HG03108 (cell line): ENCODE results near the gene PRR16.

Experiments used
- ATAC-seq: cut with Tn5 transposase; IDR thresholded peaks from one replicate; pipeline ENCODE4 v1.9.1; 2021; ENCODE audit warnings: moderate library complexity; ENCODE audit not compliant: unreplicated experiment

Gene PRR16

DNA sequence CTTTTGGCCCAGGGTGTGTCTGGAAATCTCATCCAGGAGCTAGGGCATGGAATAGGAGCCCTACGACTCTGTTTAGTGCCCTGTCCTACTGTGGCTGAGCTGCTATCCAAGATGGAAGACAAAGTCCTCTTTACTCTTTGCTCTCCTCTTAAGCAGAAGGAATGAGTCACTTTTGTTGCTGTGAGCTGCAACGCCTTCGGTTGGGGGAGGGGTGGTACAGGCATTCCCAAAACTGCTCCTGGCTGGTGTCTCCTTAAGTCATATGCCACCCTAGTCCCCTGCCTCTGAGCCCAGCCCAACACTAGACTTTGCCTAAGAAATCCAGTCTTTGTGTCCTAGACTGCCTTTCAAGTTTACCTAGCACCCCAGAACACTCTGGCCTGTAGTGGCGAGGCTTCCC lies 99.9 kb downstream of the PRR16 start:
- no peak for ATAC-seq

DNA sequence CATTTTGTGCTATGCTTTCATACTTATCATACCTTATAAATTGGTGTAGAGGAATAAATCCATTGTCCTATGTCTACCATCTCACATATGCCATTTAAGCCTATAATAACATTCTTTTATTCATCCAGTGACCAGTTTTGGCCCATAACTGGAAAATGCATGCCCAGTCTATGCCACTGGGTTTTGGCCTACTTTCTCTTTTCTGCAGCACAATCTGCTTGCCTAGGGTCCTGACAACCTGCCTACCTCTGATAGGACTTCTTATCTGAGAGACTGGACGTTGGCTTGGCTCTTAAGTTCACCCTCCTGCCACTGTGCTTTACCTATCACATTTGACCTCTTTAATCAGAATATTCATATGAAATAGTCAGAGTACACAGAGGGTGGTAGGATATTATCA lies 103.0 kb downstream of the PRR16 start:
- no peak for ATAC-seq

DNA sequence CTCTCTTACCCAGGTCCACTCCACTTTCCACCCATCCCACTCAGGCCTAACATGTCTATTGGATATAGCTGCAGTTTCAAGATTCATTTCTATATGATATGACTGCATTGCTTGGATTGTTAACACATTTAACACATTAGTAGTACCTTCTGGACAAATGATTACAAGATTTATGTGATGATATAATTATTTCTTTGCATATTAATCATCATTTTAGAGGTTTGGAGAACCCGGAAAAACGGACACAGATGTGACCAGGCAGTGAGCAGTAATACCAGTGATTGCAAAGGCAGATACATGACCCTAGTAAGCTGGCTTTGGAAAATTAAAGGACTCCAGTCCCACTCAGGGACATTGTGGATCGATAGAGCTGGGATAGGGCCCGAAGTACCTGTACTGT lies 103.8 kb downstream of the PRR16 start:
- ATAC-seq: no peak

DNA sequence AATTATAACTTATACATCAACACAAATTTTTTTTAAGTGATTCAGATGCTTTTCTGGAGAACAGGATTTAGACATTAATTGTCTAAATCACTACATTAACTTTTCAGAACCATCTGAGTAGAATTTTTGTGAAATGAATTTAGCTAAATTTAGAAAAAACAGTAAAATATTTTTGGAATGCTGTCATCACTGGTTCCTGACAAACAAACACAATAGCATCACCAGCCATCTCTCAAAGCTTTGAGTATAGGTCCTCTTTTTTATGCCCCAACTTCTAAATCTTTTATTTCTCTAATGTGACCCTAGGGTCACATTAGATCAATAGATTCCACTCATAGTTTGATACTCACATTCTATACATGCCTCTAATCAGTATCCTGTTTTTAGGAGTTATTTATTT lies 104.6 kb downstream of the PRR16 start:
- ATAC-seq: no peak

DNA sequence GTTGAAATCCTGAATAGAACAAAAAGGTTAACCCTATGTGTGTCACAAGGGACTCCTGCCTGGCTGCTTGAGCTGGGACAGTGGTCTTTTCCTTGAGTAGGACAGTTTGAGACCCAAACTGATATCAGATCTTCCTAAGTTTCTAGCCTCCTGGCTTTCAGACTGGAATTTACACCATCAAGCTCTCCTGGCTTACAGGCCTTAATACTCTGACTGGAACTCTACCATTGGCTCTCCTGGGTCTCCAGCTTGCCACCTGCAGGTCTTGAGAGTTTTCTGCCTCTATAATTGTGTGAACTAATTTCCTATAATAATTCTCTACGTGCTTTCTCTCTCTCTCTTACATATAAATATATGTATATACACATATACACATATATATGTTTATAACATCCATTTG lies 112.5 kb downstream of the PRR16 start:
- ATAC-seq: no peak

DNA sequence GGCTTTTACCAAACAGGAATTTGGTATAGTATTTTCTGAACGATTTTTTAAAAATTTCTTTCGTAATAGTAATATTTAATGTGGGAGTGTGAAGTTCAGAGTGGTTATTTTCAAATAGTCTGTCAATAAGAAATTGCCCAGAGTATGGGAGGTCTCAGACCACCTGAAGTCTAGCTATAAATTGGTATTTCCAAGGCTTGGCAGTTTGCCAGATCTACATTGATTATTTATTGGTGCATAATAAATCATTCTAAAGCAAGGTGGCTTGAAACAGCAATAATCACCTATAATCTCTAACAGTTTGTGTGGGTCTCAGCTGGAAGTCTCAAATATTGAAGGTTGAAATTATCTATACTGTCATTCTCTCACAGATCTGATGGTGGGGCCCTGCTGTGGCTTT lies 118.5 kb downstream of the PRR16 start:
- no peak for ATAC-seq

DNA sequence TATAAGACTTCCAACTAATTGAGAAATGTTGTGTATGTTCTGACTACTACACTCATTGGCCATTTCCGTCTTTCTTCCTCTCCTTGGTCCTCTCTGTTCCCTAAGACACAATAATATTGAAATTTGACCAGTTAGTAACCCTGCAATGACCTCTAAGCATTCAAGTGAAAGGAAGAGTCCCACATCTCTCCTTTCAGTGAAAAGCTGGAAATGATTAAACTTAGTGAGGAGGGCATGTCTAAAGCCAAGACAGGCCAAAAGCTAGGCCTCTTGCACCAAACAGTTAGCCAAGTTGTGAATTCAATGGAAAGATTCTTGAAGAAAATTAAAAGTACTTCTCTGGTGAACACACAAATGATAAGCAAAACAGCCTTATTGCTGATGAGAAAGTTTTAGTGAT lies 122.5 kb downstream of the PRR16 start:
- ATAC-seq: no peak

DNA sequence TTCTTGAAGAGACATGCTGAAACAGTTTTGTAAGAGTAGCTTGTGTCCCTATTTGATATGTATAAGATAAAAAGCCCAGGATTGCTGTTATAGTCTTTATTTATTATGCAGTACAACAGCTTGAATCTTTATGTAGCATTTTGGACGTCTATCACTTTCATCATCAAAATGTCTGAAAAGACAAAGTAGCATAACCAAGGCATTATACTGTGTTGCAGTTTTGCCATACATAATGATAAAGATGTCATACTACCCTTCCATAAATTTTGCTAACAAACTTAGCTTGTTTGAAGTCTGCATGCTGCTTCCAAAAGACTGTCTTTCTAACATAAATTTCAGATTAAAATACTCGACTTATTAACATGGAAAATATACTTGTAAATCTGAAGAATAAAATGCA lies 127.8 kb downstream of the PRR16 start:
- ATAC-seq: no peak

DNA sequence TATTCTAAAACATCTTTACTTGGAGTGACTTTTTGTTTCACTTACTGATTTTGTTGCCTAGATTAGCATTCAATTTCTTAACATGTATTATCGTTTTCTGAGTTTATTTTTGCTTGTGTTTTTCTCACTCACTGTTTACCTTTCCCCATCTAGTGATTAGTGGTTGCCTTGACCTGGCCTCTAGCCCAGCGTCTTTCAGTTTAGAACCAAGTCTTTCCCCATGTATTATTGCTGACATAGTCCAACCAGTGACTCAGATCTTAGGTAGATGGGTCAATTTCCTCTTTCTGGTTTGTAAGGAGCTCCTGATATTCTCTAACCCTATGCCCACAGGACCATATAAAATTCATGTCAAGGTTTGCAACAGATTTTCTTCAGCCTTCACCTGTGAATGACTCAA lies 135.5 kb downstream of the PRR16 start:
- no peak for ATAC-seq

DNA sequence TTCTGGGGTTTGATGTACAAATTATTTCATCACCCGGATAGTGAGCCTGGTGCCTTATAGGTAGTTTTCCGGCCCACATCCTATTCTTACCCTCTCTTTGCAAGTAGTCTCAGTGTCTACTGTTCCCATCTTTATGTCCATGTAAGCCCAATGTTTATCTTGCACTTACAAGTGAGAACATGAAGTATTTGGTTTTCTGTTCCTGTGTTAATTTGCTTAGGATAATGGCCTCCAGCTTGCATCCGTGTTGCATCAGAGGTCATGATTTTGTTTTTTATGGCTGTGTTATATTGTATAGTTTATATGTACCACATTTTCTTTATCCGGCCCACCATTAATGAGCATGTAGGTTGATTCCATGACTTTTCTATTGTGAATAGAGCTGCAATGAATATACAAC lies 136.5 kb downstream of the PRR16 start:
- no peak for ATAC-seq

DNA sequence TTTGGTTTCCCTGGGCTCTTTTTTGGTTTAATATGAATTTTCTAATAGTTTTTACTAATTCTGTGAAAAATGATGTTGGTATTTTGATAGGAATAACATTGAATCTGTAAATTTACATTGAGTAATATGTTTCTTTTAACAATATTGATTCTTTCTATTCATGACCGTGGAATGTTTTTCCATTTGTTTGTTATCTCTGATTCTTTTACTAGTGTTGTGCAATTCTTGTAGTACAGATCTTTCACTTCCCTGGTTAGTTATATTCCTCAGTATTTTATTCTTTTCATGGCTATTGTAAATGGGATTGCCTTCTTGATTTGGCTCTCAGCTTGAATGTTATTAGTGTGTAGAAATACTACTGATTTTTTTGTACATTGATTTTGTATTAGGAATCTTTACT lies 137.9 kb downstream of the PRR16 start:
- ATAC-seq: no peak

DNA sequence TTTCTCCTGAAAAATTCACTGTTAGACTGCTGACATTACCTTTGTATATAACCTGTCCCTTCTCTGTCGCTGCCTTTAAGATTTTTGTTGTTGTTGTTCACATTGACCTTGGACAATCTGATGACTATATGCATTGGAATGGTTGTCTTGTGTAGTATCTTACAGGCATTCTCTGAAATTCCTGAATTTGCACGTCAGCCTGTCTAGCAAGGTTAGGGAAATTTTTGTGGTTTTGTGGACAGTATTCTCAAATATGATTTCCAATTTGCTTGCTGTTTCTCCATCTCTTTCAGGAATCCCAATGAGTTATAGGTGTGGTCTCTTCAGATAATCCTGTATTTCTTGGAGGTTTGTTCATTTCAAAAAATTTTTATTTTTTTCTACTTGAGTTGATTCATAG lies 140.8 kb downstream of the PRR16 start:
- ATAC-seq: no peak

DNA sequence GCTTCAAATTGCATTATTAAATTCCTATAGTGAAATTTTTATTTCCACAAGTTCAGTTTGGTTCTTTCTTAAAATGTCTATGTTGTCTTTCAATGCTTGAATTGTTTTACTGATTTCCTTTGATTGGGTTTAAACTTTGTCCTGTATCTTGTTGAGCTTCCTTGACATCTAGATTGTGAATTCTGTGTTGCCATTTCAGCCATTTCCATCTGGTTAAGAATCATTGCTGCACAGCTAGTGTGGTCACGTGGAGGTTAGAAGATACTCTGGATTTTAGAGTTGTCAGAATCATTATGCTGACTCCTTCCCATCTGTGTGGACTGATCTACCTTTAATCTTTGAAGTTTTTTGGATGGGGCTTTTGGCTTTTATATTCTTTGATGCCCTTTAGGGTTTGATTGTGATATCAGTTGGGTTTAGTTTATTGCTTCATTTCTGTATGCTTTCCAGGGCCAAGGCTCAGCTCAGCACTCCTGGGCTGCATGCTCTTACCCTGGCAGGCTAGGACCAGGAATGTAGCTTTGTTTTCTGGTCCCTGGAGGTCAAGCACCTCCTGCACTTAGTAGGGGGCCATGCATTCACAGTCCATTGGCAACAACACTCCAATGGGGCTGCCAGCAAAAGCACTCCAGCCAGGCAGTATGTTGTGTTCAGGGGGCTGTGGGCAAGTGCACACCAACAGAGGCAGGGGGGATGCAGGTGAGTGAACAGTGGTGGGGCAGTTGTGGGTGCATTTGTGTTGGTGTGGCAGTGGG lies 141.4 kb downstream of the PRR16 start:
- ATAC-seq: no peak

DNA sequence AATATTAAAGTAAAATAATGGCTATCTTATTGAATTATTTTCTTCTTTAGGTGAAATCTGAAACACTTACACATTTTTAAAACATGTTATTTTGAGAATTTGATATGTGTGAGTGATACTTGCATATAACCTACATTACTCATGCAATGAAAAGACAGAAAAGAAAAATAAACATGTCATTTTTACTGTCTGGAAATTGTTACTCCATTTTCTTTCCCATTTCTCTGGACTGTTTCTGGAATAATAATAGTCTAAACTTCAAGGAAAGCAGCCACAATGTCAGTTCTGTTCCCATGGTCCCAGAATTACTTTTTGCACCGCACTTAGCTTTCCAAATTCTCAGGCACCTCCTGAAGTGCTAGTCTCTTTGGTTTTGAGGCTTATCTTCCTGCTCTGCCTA lies 145.5 kb downstream of the PRR16 start:
- no peak for ATAC-seq

DNA sequence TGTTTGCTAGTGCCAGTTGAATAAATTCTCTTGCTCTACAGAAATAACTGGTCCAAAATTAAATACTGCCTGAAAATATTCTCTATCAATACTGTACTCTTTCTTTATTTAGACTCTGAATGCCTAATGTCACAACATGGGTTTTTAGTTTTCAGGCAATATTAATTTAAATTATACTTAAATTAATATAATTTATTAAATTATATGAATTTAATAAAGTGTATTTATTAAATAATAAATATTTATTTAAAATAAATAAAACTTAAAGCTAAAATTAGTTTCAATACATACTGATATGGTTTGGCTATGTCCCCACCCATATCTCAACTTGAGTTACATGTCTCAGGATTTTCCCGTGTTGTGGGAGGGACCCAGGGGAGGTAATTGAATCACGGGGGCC lies 146.0 kb downstream of the PRR16 start:
- no peak for ATAC-seq

DNA sequence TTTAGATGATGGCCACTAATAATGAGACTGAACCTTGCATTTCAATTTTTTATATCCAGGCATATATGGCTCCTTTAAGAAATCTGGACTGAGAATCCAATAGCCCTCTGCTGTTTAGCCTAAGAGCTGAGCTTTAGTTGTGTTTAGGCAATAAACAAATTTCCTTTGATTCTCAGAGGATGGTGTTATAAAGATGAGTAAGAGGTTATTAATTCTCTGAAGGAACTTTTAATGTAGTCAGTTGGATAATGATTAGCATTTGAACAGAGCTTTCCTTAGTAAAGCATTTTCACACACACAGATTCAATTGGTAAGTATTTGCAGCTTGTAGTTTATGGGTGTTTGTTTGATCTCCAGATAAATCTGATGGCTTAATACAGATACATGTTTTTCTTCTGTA lies 149.6 kb downstream of the PRR16 start:
- no peak for ATAC-seq

DNA sequence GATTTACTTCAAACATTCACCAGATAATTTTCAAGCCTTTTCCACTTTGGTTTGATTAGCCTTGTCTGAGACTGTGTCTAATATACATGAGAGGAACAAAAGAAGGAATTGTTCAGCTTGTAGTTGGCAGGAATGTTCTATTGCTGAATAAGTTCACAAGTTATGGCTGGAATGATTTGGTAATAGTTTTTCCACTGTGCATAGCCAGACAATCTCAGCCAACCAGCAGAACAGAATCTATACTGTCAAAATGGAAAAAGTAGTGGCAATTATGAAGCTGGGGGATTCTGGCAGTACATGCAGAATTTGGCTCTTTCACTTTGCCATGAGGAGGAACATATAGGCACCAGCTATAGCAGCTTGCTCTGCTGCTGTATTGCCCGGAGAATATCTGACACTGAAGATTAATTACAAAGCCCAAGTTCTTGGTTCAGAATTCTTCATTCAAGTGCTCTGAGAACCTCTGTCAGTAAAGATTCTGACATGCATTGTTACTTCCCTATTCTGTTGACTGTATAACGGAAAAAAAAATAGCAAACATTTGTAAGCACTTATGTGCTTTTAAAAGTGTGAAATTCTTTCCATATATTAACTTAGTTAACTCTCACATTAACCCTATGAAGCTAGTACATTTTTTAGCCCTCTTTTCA lies 150.6 kb downstream of the PRR16 start:
- no peak for ATAC-seq

DNA sequence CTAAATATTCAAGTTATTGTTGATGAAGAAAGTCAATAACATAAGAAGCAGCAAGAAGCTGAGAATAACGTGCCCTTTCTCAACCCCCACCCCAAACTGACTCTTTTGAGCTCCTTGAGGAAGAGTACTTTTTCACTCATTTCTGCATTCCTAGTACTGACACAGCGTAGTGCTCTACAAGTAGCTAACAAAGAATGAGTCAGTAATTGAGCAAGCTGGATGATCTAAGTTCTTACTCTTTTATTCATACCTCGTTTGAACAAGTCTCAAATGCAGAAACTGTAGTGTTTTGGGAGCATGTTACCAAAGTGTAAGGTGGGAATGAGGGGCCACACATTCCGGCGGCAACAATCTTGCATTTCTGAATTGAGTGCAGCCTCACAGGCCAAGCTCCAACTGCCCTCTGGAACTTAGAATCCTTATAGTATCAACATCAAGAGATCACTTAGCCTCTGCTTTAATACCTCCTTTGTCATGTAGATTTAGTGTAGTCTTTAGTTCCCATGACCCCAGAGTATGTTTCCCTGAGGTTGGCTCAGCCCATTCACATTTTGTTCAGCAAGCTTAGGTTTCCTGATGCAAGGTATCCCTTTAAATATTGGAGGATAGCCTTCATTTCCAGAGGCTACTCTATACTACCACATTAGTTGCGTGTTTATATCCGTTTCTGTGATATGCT lies 152.0 kb downstream of the PRR16 start:
- no peak for ATAC-seq

DNA sequence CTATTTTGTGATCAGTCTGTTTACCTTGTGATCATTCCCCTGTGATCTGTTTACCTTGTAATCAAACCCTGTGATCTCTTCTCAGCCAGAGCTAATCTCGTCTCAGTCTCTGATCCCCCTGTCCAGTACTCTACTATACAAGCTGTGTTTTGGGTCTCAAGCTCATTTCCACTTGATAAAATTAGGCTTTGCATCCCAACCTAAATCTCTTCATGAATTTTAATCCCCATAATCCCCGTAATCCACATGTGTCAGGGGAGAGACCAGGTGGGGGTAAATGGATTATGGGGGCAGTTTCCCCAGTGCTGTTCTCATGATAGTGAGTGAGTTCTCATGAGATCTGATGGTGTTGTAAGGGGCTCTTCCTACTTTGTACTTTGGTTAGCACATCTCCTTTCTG lies 157.2 kb downstream of the PRR16 start:
- ATAC-seq: no peak

DNA sequence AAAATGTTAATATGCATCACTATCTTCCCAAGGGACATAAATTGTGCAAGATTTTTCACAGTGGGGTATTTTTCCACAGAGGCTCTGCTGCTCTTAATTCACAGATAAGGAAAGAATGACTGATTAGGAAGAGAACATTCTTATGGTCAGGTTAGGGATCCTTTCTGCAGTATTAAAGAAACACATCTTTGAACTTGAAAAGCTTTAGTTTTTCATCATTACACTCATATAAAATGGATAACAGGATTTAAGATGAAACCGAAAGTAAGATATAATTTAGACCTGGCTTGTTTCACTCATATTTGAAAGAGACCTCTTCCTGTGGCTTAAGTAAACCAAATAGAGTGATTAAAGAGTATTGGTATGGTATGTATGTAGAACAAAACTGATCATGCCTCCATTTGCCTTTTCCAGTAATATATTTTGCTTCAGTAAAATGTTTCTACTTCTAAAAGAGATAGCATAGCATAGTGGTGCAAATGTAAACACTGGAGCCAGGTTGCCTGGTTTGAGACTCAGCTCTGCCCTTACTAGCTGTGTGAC lies 160.0 kb downstream of the PRR16 start:
- ATAC-seq: no peak

DNA sequence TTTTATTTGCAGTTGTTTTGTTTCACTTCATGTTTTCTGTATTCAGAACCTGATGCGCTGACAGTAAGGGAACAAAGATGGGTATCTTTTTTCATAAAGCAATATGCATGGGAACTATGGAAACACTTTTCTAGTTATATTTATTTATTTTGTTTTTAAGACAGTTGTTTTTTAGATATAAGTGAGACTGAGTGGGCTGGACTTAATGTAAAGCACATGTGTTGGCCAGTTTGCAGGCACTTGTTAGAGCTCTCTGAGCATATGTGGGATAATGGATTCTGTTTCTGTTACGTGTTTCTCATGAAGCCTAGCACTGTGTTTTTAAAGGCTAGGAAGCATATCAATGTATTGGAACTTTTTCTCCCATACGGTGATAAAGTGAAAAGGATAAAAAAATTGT lies 164.1 kb downstream of the PRR16 start:
- no peak for ATAC-seq

DNA sequence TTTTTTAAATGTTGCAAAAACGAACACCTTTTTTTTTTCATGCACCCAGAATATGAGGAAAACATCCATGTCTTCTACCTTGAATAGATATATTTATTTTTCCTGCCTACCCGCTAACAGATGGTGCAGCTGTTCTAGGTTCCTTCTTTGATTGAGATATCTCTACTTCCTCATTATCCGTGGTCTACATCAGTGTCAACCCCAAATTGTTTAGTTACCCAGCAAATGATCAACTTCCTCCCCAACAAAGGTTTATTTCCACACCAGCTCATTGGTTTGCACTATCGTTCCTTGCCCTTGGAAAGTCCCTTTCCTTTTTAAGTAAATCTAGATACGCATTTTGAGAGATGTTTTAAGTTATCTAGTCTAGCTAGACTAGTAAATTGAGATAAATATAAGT lies 166.4 kb downstream of the PRR16 start:
- no peak for ATAC-seq
